NT2/D1 (cell line): ENCODE results near the gene ARL16.

Experiments used
- SUZ12 ChIP-seq: IDR thresholded peaks from 2 replicates; pipeline ENCODE4 v1.6.1; 2011; ENCODE audit not compliant: insufficient read length, insufficient read depth; ENCODE audit errors: extremely low read depth
- ZNF274 ChIP-seq: IDR thresholded peaks from 2 replicates; pipeline ENCODE4 v1.6.1; 2011; ENCODE audit warnings: mild to moderate bottlenecking, low read depth, low read length

DNA sequence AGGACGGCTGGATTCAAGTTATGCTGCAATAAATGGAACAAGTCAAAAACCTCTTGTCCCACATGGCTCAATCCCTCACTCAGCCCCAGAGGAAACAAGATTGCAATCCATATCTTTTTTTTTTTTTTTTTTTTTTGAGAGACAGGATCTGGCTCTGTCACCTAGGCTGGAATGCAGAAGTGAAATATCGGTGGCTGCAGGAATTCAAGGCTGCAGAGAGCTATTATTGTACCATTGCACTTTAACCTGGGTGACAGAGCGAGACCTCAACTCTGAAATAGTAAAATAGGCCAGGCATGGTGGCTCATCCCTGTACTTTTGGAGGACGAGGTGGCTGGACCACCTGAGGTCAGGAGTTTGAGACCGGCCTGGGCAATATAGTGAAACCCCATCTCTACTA is 24.6 kb downstream of the ARL16 start:
- TF ChIP-seq SUZ12 (no peak), ZNF274 (no peak)
